Measurements from ENCODE around the gene NANOS3. TPM values are rescaled to one million over a fixed set of nuclear protein-coding genes. Genes with fewer than 3 reads are reported as not detected.

NANOS3 gene
- total RNA-seq, 1 donor from 2014 or later = not detected

DNA sequence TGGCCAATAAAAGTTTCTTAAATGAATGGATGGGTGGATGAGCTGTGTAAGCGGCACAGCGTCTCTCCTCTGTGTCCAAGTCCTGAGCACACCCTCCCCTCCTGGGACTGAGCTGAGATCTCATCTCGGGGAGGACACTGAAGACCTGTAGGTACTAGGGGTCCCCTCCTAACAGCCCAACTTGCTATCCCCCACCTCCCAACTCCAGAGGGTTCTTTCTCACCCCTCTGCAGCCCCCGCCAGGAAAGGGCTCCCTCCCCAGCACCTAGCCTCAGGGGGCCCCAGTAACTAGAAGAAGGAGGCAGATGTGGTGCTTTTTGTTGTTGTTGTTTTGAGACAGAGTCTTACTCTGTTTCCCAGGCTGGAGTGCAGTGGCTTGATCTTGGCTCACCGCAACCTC lies 1.1 kb upstream of the NANOS3 start:
- Histone ChIP-seq H3K36me3 (ENCODE audit: control insufficient read depth, insufficient read depth, low read length) (no peaks in the 10 kb centered on the region), H3K27me3 (ENCODE audit: control insufficient read depth, insufficient read depth, low read length) (no peaks in the 10 kb centered on the region), H3K4me3 (ENCODE audit: low read depth, low read length) (no peak overlapping the region)
- no peak for DNase-seq (ENCODE audit: low read depth)
- TF ChIP-seq, protein P1, sequence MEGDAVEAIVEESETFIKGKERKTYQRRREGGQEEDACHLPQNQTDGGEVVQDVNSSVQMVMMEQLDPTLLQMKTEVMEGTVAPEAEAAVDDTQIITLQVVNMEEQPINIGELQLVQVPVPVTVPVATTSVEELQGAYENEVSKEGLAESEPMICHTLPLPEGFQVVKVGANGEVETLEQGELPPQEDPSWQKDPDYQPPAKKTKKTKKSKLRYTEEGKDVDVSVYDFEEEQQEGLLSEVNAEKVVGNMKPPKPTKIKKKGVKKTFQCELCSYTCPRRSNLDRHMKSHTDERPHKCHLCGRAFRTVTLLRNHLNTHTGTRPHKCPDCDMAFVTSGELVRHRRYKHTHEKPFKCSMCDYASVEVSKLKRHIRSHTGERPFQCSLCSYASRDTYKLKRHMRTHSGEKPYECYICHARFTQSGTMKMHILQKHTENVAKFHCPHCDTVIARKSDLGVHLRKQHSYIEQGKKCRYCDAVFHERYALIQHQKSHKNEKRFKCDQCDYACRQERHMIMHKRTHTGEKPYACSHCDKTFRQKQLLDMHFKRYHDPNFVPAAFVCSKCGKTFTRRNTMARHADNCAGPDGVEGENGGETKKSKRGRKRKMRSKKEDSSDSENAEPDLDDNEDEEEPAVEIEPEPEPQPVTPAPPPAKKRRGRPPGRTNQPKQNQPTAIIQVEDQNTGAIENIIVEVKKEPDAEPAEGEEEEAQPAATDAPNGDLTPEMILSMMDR (IDR thresholded peaks at IDR 0.05; ENCODE audit: insufficient read depth, low read length, poor library complexity, severe bottlenecking) = no peak

DNA sequence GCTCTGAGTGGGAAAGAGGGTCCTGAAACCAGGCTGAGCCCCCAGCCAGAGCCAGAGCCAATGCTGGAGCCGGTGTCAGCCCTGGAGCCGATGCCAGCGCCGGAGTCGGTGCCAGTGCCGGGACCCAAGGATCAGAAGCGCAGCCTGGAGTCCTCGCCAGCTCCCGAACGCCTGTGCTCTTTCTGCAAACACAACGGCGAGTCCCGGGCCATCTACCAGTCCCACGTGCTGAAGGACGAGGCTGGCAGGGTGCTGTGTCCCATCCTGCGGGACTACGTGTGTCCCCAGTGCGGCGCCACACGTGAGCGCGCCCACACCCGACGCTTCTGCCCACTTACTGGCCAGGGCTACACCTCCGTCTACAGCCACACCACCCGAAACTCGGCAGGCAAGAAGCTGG lies 369 bp downstream of the NANOS3 start:
- Histone ChIP-seq H3K36me3 (ENCODE audit: control insufficient read depth, insufficient read depth, low read length) (no peaks in the 10 kb centered on the region), H3K27me3 (ENCODE audit: control insufficient read depth, insufficient read depth, low read length) (no peaks in the 10 kb centered on the region), H3K4me3 (ENCODE audit: low read depth, low read length) (no peak overlapping the region)
- no peak for DNase-seq (ENCODE audit: low read depth)
- TF ChIP-seq, protein P1 (IDR thresholded peaks at IDR 0.05; ENCODE audit: insufficient read depth, low read length, poor library complexity, severe bottlenecking) = no peak

DNA sequence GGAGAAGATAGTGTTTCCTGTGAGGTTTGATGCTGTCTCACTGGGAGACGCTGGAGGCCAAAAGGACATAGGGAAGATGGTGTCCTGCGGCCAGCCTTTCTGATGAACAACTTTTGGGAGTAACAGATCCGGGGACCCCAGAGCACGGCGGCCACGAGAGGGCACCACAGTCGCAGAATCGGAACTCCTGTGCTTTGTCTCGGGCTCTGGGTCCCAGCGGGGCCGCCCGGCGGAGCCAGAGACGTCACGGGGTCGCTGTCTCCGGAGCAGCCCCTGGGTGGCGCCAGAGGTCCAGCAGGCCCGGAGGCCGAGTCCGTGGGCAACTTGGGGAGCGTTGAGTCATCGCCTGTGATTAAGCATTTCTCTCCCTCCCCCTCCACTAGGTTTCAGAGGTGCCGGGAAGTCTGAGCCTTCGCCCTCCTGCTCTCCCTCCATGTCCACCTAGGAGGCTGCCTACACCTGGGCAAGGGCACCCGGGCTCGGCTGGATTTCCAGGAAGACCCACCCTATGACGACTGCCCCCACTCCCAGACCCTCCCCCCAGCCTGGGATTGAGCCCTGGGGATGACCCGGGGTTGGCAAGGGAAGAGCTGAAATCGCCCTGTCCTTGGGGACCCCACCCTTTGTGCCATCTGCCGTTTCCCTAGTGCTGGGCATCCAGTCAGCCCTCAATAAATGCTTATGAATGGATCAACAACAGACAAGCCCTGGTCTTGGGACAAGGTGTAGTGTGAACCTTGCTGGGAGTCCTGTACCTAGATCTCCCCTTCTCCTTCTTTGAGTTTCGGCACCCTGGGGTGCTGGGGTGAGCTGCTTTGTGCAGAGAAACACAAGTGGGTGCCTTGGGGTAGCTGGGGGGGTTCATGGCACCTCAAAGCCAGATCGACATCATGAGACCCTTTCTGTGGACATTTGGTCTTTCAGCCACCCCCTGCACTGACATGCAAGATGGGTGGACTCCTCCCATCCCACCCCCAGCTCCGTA lies 3.4 kb downstream of the NANOS3 start:
- TF ChIP-seq, protein P1 (IDR thresholded peaks at IDR 0.05; ENCODE audit: insufficient read depth, low read length, poor library complexity, severe bottlenecking) = peak; percentile 99
- peaks cover 5% of the 10 kb centered on the region for H3K27me3 ChIP-seq (ENCODE audit: control insufficient read depth, insufficient read depth, low read length)
- DNase-seq (ENCODE audit: low read depth) = peak; percentile 74
- H3K4me3 ChIP-seq (ENCODE audit: low read depth, low read length) = no peak overlapping the region
- no peaks in the 10 kb centered on the region for H3K36me3 ChIP-seq (ENCODE audit: control insufficient read depth, insufficient read depth, low read length)

DNA sequence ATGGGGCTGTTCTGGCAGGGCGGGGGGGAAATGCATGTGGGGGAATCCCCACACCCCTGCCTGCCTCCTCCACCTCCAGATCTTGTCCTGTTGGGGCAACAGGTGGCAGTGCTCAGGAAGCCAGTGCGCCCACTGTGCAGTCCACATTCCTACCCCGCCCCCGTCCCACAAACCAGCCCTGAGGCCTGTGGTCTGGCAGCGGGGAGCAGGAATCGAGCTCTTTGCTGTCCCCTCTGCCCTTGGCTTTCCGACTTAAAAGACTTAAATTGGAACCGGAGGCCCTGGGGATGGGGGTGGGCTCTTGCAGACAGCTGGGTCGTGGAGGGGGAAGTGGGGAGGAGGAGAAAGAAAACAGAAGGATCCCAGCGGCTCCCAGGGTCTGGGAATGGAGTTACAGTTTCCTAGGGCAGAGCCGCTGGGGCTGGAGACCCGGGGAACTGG lies 4.3 kb downstream of the NANOS3 start:
- no peaks in the 10 kb centered on the region for H3K36me3 ChIP-seq (ENCODE audit: control insufficient read depth, insufficient read depth, low read length)
- TF ChIP-seq, protein P1 (IDR thresholded peaks at IDR 0.05; ENCODE audit: insufficient read depth, low read length, poor library complexity, severe bottlenecking) = no peak
- H3K27me3 ChIP-seq (ENCODE audit: control insufficient read depth, insufficient read depth, low read length) = peaks cover 5% of the 10 kb centered on the region
- no peak for DNase-seq (ENCODE audit: low read depth)
- no peak overlapping the region for H3K4me3 ChIP-seq (ENCODE audit: low read depth, low read length)

DNA sequence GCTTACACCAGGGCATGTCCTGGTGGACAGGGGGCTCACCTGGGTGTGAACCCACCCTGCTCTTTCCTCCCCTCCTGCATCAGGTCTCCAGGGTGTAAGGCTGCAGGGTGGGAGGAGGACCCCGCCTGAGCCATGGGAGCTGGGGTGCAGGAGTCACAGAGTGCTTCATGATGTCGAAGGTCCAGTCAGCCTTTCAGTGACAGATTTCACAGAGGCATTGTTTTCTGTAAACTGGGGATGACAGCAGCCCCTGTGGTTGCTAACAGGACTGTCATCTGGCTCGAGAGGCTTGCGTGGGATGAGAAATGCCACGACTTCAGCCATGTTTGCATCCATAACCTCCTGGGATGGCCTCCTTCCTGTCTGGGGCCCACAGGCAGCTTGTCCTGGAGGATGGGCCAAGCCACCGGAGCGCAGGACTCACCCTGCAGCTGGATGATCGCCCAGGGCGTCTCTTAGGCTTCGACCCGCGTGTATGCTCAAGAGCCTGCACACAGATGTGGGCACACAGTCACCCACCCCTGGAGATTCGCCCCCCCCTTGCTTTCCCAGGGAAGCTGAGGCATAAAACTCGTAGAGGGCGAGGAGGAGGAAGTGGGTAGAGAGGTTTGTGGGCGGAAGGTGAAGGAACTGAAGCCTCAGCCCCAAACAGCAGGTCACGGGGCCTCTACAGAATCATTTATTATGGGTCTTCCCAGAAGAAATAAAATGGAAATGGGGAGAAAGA lies 4.9 kb downstream of the NANOS3 start:
- Histone ChIP-seq H3K36me3 (ENCODE audit: control insufficient read depth, insufficient read depth, low read length) (no peaks in the 10 kb centered on the region), H3K27me3 (ENCODE audit: control insufficient read depth, insufficient read depth, low read length) (peaks cover 5% of the 10 kb centered on the region), H3K4me3 (ENCODE audit: low read depth, low read length) (no peak overlapping the region)
- TF ChIP-seq, protein P1 (IDR thresholded peaks at IDR 0.05; ENCODE audit: insufficient read depth, low read length, poor library complexity, severe bottlenecking) = no peak
- DNase-seq (ENCODE audit: low read depth) = no peak
